NCI-H2171 treated with DMSO at 0.1 percent for 48 hours (cell line): Measurements from ENCODE around the gene PPARD.
"Not testable (repeated sequence)": the region's sequence is repeated elsewhere in the genome, so short reads cannot be mapped to it uniquely, and the experiment has no call there.

Source experiments
- DNase-seq: peaks from one replicate; lab custom pipeline; 2025; lab: John Stamatoyannopoulos, UW

The PPARD gene

GRCh38 chr6:35342258-35343091 is at the start of gene PPARD:
PPARD (plus strand) TSS chr6:35342558; CDS start chr6:35411088, 68,530 bp downstream.
- DNase-seq: peak; percentile 93

- DNase-seq: no peak
Observed at GRCh38 chr6:35293681-35294080, 48.7 kb upstream of the PPARD start.

GRCh38 chr6:35294308-35294945 is 47.9 kb upstream of the PPARD start:
- DNase-seq: peak; percentile 26

GRCh38 chr6:35295036-35295435 is 47.3 kb upstream of the PPARD start:
- DNase-seq: no peak

GRCh38 chr6:35295521-35296315 is 46.6 kb upstream of the PPARD start:
- DNase-seq: no peak

- no peak for DNase-seq
Observed at GRCh38 chr6:35296931-35297600, 45.3 kb upstream of the PPARD start.

GRCh38 chr6:35297601-35298481 is 44.5 kb upstream of the PPARD start, which contains the start of gene DEF6:
DEF6 (plus strand) TSS chr6:35297818; CDS start chr6:35297857, 39 bp downstream.
- DNase-seq: peak; percentile 87

- DNase-seq: no peak
Observed at GRCh38 chr6:35298625-35299140, 43.7 kb upstream of the PPARD start.

- no peak for DNase-seq
Observed at GRCh38 chr6:35299674-35300073, 42.7 kb upstream of the PPARD start.

- DNase-seq: no peak
Observed at GRCh38 chr6:35300848-35301247, 41.5 kb upstream of the PPARD start.

GRCh38 chr6:35302604-35303241 is 39.6 kb upstream of the PPARD start:
- no peak for DNase-seq

GRCh38 chr6:35304299-35304698 is 38.1 kb upstream of the PPARD start:
- DNase-seq: no peak

- no peak for DNase-seq
Observed at GRCh38 chr6:35305117-35305516, 37.2 kb upstream of the PPARD start.

- not testable (repeated sequence) for DNase-seq
Observed at GRCh38 chr6:35307138-35307537, 35.2 kb upstream of the PPARD start.

- DNase-seq: not testable (repeated sequence)
Observed at GRCh38 chr6:35308543-35308942, 33.8 kb upstream of the PPARD start.

- DNase-seq: no peak
Observed at GRCh38 chr6:35309611-35310264, 32.6 kb upstream of the PPARD start.

- DNase-seq: no peak
Observed at GRCh38 chr6:35310265-35310831, 32.0 kb upstream of the PPARD start.

GRCh38 chr6:35311390-35312075 is 30.8 kb upstream of the PPARD start:
- DNase-seq: no peak
